ENCODE measurements around the gene FSTL4. TPM values are rescaled to one million over a fixed set of nuclear protein-coding genes. Genes with fewer than 3 reads are reported as not detected.

The FSTL4 gene
- total RNA-seq, 1 donor, result 0.52 TPM

DNA sequence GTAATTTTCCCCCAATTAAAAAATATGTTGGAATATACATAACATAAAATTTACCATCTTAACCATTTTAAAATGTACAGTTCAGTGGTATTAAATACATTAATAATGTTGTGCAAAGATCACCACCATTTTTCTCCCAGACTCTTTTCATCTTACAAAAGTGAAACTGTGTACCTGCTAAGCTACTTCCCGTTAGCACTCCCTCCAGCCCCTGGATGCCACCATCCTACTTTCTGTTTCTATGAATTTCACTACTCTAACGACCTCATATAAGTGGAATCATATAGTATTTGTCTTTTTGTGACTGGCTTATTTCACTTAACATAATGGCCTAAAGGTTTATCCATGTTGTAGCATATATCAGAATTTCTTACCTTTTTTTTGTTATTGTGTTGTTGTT is 447.6 kb downstream of the FSTL4 start:
- no peaks in the 10 kb centered on the region for H3K27me3 ChIP-seq (ENCODE audit: insufficient read depth, low read length)
- no peak overlapping the region for H3K4me3 ChIP-seq (ENCODE audit: low read length)

DNA sequence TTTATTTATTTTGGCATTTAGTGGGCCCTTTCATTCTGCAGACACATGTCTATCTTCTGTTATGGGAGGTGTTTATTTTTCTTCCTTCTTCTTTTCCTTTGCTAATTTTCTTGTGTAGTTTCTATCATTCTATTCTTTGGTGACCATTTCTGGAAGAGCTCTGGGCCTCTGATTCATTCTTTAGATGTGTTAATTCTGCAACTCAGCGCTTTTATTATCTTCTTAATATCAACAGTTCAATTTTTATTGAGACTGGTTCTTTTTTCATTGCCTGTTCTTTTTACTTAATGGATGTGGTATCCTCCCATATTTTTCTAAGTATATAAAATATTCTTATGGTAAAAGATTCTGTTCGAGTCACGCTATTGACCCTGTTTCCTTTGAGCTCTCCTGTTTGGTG is 448.5 kb downstream of the FSTL4 start:
- Histone ChIP-seq H3K4me1 (ENCODE audit: insufficient read depth, low read length) (no peaks in the 10 kb centered on the region), H3K27me3 (ENCODE audit: insufficient read depth, low read length) (no peaks in the 10 kb centered on the region), H3K4me3 (ENCODE audit: low read length) (no peak overlapping the region), H3K9me3 (ENCODE audit: low read depth, low read length) (no peaks in the 10 kb centered on the region)

More for the DNA sequence above, 447.6 kb downstream of the FSTL4 start:
- H3K4me1 ChIP-seq (ENCODE audit: insufficient read depth, low read length), result no peaks in the 10 kb centered on the region
- H3K9me3 ChIP-seq (ENCODE audit: low read depth, low read length), result no peaks in the 10 kb centered on the region

DNA sequence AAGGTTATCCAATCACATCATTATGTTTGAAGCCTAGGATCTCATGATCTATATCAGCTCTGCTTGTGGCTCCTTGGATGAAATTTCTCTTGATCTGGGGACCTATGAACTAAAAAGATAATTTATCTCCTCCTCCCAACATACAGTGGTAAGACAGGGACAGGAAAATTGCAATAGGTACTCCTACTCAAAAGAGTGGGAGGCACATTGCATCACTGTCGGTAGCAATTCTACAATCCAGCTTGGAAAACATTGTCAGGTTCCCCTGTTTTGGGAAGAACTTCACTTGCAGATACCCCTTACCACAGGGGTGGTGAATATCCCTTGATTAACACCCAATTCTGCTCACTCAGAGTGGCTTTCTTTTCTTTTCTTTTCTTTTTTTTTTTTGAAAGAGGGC is 452.8 kb downstream of the FSTL4 start:
- Histone ChIP-seq H3K4me1 (ENCODE audit: insufficient read depth, low read length) (no peaks in the 10 kb centered on the region), H3K27me3 (ENCODE audit: insufficient read depth, low read length) (no peaks in the 10 kb centered on the region), H3K9me3 (ENCODE audit: low read depth, low read length) (no peaks in the 10 kb centered on the region), H3K4me3 (ENCODE audit: low read length) (no peak overlapping the region)

DNA sequence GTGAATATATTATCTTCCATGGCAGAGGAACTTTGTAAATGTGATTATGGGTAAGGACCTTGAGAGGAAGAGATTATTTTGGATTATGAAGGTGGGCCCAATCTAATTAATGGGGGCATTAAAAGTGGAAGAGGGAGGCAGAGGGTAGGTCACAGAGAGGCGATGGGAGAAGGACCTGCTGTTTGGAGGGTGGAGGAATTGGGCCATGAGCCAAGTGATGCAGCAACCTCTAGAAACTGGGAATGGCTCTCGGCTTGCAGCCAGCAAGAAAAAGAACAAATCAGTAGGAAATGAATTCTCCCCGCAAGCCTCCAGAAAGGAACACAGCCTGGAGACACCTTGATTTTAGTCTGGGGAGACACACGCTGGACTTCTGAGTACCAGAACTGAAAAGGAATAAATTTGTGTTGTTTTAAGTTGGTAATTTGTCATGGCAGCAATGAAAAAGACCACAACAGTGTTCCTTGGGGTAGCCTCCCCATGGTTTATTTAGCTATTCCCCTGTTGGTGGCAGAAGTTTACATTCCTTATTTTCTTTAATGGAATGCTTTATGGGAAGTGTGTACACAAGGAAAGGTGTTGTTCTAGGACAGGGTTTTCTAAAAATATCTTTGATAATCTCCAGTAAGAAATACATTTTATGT is 456.9 kb downstream of the FSTL4 start:
- H3K4me1 ChIP-seq (ENCODE audit: insufficient read depth, low read length), result no peaks in the 10 kb centered on the region
- H3K4me3 ChIP-seq (ENCODE audit: low read length), result no peak overlapping the region
- no peaks in the 10 kb centered on the region for H3K9me3 ChIP-seq (ENCODE audit: low read depth, low read length)

DNA sequence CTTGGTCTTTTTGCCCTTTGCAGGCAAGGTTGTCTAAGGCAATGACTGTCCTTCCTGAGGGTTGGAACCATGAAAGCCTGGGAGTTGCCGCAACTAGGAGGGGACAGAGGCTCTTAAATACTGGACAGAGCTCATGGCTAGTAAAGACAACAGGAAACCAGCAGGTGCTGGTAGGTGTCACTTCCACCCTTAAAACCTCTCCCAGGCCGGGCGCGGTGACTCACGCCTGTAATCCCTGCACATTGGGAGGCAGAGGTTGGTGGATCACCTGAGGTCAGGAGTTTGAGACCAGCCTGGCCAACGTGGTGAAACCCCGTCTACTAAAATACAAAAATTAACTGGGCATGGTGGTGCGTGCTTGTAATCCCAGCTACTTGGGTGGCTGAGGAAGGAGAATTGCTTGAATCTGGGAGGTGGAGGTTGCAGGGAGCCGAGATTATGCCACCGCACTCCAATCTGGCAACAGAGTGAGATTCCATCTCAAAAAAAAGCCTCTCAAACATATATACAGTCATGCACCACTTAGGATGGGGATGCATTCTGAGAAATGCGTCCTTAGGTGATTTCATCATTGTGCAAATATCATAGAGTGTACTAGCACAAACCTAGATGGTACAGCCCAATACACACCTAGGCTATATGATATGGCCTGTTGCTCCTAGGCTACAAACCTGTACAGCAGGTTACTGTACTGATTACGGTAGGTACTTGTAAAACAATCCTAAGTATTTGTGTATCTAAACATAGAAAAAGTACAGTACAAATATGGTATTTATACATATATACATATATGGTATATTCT is 457.9 kb downstream of the FSTL4 start:
- no peaks in the 10 kb centered on the region for H3K9me3 ChIP-seq (ENCODE audit: low read depth, low read length)
- no peaks in the 10 kb centered on the region for H3K4me1 ChIP-seq (ENCODE audit: insufficient read depth, low read length)
- no peak overlapping the region for H3K4me3 ChIP-seq (ENCODE audit: low read length)
- H3K27me3 ChIP-seq (ENCODE audit: insufficient read depth, low read length), result no peaks in the 10 kb centered on the region

More for the DNA sequence above, 456.9 kb downstream of the FSTL4 start:
- H3K27me3 ChIP-seq (ENCODE audit: insufficient read depth, low read length), result no peaks in the 10 kb centered on the region

DNA sequence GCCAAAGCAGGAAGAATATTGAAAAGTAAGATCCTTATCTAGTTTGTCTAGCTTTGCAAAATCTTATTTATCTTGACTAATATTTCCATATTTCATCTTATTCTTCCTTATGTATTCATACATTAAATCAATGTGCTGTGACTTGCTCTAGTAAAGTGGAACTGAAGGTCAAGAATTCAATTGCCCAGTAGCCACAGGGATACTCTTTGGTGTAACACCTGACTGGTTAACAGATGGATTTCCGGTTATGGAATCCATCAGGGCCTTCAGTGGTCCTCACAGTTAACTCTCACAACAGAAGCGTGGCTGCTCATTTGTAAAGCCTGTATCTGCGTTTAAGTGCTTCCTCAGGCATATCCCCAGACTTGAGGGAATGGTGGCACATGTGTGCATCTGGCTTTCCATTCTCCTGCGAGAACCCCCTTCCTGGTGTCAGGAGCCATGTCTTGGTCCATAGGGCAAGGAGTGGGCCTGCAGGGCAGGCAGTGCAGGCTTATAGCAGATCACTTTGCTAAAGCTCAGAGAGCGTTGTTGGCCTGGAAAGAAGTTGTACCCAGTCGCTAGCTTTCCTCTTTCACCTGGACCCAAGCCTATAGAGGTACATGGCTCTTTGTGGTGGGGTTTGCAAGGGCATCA is 461.3 kb downstream of the FSTL4 start:
- H3K4me3 ChIP-seq (ENCODE audit: low read length), result no peak overlapping the region
- H3K27me3 ChIP-seq (ENCODE audit: insufficient read depth, low read length), result no peaks in the 10 kb centered on the region
- H3K4me1 ChIP-seq (ENCODE audit: insufficient read depth, low read length), result peaks cover 3% of the 10 kb centered on the region

DNA sequence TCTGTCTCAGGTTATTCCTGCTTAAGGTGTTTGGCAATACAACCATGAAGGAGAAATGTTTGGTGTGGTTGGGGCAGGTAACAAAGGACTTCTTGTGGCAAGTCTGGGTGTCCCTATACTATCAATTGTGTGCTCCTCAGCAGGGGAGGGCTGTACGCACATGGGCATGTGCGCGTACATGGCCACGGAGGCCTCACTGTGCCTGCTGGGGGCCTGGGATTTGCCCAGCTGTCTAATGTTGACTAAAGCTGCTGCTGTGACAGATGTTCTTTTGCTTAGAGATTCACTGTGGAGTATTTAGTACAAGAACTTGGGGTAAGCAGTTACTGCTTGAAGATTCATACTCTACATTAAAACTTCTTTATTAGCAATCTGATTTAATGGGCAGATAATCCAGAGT is 463.0 kb downstream of the FSTL4 start:
- Histone ChIP-seq H3K4me1 (ENCODE audit: insufficient read depth, low read length) (peaks cover 3% of the 10 kb centered on the region), H3K9me3 (ENCODE audit: low read depth, low read length) (no peaks in the 10 kb centered on the region), H3K4me3 (ENCODE audit: low read length) (no peak overlapping the region), H3K27me3 (ENCODE audit: insufficient read depth, low read length) (no peaks in the 10 kb centered on the region)

More for the DNA sequence above, 461.3 kb downstream of the FSTL4 start:
- no peaks in the 10 kb centered on the region for H3K9me3 ChIP-seq (ENCODE audit: low read depth, low read length)

DNA sequence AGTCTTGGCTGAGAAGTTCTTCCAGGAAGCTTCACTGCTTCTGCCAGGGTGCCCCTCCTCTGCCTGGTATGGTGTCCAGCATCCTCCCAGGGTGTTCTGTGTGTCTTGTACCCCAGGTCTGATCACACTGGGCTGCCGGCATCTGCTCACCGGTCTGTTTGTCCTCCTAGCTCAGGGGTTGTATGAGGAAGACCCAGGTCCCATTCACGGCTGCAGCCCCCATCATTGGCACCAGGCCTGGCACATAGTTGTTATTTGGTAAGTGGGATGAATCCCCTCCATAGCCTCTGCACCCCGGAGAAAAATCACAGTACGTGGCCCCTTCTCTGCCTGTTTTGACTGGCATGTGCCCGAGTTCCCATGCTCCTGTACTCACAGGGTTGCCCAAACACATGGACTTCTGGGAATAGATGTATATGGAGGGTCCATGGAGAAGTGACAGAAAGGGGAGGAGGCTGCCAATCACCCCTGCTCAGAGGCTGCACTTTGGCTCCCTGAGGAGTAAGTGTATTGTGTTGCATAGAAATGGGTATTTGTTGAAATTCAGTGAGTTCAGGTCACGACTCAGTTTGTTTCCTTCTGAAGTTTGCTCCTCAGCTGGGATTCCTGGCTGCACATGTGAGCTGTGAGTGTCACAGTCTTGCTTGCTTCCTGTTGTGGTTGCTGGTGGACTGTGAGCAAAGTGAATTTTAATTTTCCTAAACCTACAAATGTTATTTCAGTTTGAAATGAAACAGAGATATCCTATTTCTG is 464.4 kb downstream of the FSTL4 start:
- Histone ChIP-seq H3K4me3 (ENCODE audit: low read length) (no peak overlapping the region), H3K9me3 (ENCODE audit: low read depth, low read length) (no peaks in the 10 kb centered on the region), H3K4me1 (ENCODE audit: insufficient read depth, low read length) (peaks cover 3% of the 10 kb centered on the region), H3K27me3 (ENCODE audit: insufficient read depth, low read length) (no peaks in the 10 kb centered on the region)

DNA sequence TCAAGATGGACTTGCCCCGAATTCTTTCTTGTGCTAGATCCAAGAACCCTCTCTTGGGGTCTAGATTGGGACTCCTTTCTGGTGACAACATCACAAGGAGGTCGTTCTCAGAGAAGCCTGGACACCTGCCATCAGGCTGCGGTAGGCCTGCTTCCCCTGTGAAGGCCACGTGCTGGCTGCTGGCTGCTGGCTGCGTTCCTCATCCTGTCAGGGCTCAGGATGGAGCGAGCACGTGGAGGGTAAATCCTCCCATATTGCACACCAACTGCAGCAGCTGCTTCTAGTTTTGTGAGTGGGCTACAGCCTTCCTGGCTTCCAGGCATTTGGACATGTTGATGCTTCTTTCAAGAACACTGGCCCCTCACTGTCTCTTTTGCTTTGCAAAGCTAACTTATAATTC is 464.9 kb downstream of the FSTL4 start:
- Histone ChIP-seq H3K9me3 (ENCODE audit: low read depth, low read length) (no peaks in the 10 kb centered on the region), H3K4me3 (ENCODE audit: low read length) (no peak overlapping the region), H3K4me1 (ENCODE audit: insufficient read depth, low read length) (peaks cover 3% of the 10 kb centered on the region), H3K27me3 (ENCODE audit: insufficient read depth, low read length) (no peaks in the 10 kb centered on the region)
